ENCODE measurements around the gene SLC44A5. TPM values are rescaled to one million over a fixed set of nuclear protein-coding genes. Genes with fewer than 3 reads are reported as not detected.

SLC44A5 gene
- total RNA-seq, 1 donor from 2014 or later: under 0.01 TPM

- Histone ChIP-seq H3K9ac (ENCODE audit: low read depth in 1 of 3, low read length in 3 of 3) (no peak overlapping the region), H3K4me3 (ENCODE audit: low read length in 3 of 3) (no peak overlapping the region), H3K27ac (ENCODE audit: low read depth, low read length) (no peak overlapping the region), H3K4me1 (ENCODE audit: control insufficient read depth in 3 of 3, insufficient read depth in 3 of 3, low read length in 3 of 3) (no peaks in the 10 kb centered on the region), H3K9me3 (ENCODE audit: control insufficient read depth in 3 of 3, low read length in 3 of 3) (no peaks in the 10 kb centered on the region), H3K36me3 (ENCODE audit: control insufficient read depth in 3 of 3, insufficient read depth in 3 of 3, low read length in 3 of 3) (no peaks in the 10 kb centered on the region), H3K27me3 (ENCODE audit: control insufficient read depth in 3 of 3, insufficient read depth in 3 of 3, low read length in 3 of 3) (no peaks in the 10 kb centered on the region)
These were observed 51.1 kb downstream of the SLC44A5 start for GRCh38 chr1:75559800-75560199.

GRCh38 chr1:75559136-75559535 is 51.8 kb downstream of the SLC44A5 start:
- Histone ChIP-seq H3K9ac (ENCODE audit: low read depth in 1 of 3, low read length in 3 of 3) (no peak overlapping the region), H3K36me3 (ENCODE audit: control insufficient read depth in 3 of 3, insufficient read depth in 3 of 3, low read length in 3 of 3) (no peaks in the 10 kb centered on the region), H3K27ac (ENCODE audit: low read depth, low read length) (no peak overlapping the region), H3K9me3 (ENCODE audit: control insufficient read depth in 3 of 3, low read length in 3 of 3) (no peaks in the 10 kb centered on the region), H3K27me3 (ENCODE audit: control insufficient read depth in 3 of 3, insufficient read depth in 3 of 3, low read length in 3 of 3) (no peaks in the 10 kb centered on the region), H3K4me1 (ENCODE audit: control insufficient read depth in 3 of 3, insufficient read depth in 3 of 3, low read length in 3 of 3) (no peaks in the 10 kb centered on the region), H3K4me3 (ENCODE audit: low read length in 3 of 3) (no peak overlapping the region)

DNA sequence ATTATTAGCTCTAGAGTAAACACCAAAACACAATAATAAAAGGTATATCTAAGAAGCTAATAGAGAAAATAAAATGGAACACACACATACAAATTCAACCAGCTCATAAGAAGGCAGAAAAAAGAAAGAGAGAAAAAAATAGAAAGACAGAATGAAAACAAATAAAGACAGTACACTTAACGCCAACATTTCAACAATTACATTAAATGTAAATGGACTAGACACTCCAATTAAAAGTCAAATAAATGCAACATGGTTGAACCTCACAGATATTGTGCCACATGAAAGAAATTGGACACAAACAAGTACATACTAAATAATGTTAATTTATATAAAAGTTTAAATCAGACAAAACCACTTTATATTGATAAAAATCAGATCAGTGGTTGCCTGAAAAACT is 56.0 kb downstream of the SLC44A5 start:
- H3K27ac ChIP-seq (ENCODE audit: low read depth, low read length): no peak overlapping the region
- no peak overlapping the region for H3K4me3 ChIP-seq (ENCODE audit: low read length in 3 of 3)
- no peak overlapping the region for H3K9ac ChIP-seq (ENCODE audit: low read depth in 1 of 3, low read length in 3 of 3)
- no peaks in the 10 kb centered on the region for H3K9me3 ChIP-seq (ENCODE audit: control insufficient read depth in 3 of 3, low read length in 3 of 3)
- H3K27me3 ChIP-seq (ENCODE audit: control insufficient read depth in 3 of 3, insufficient read depth in 3 of 3, low read length in 3 of 3): no peaks in the 10 kb centered on the region
- H3K4me1 ChIP-seq (ENCODE audit: control insufficient read depth in 3 of 3, insufficient read depth in 3 of 3, low read length in 3 of 3): no peaks in the 10 kb centered on the region
- no peaks in the 10 kb centered on the region for H3K36me3 ChIP-seq (ENCODE audit: control insufficient read depth in 3 of 3, insufficient read depth in 3 of 3, low read length in 3 of 3)

GRCh38 chr1:75554181-75554580 is 56.7 kb downstream of the SLC44A5 start:
- H3K9ac ChIP-seq (ENCODE audit: low read depth in 1 of 3, low read length in 3 of 3): no peak overlapping the region
- no peaks in the 10 kb centered on the region for H3K4me1 ChIP-seq (ENCODE audit: control insufficient read depth in 3 of 3, insufficient read depth in 3 of 3, low read length in 3 of 3)
- H3K36me3 ChIP-seq (ENCODE audit: control insufficient read depth in 3 of 3, insufficient read depth in 3 of 3, low read length in 3 of 3): no peaks in the 10 kb centered on the region
- H3K27ac ChIP-seq (ENCODE audit: low read depth, low read length): no peak overlapping the region
- H3K27me3 ChIP-seq (ENCODE audit: control insufficient read depth in 3 of 3, insufficient read depth in 3 of 3, low read length in 3 of 3): no peaks in the 10 kb centered on the region
- no peaks in the 10 kb centered on the region for H3K9me3 ChIP-seq (ENCODE audit: control insufficient read depth in 3 of 3, low read length in 3 of 3)
- H3K4me3 ChIP-seq (ENCODE audit: low read length in 3 of 3): no peak overlapping the region

DNA sequence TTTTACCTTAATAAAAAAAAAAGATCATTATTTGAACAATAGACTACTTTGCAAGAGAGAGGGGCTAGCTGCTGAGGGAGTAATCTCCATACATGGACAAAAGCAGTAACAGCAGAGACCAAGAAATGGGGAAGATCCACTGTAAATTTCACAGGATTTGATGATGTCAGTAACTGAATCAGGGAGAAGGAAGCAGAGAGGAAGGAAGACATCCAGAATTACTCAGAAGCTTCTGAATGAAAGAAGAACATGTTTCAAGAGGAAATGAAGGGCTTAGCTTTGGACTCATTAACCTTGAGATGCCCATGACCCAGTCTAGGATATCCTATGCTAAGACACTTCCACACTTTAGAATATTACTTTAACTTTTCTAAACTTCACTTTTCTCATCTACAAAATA is 60.4 kb downstream of the SLC44A5 start:
- Histone ChIP-seq H3K4me1 (ENCODE audit: control insufficient read depth in 3 of 3, insufficient read depth in 3 of 3, low read length in 3 of 3) (no peaks in the 10 kb centered on the region), H3K36me3 (ENCODE audit: control insufficient read depth in 3 of 3, insufficient read depth in 3 of 3, low read length in 3 of 3) (no peaks in the 10 kb centered on the region), H3K4me3 (ENCODE audit: low read length in 3 of 3) (no peak overlapping the region), H3K9me3 (ENCODE audit: control insufficient read depth in 3 of 3, low read length in 3 of 3) (no peaks in the 10 kb centered on the region), H3K27me3 (ENCODE audit: control insufficient read depth in 3 of 3, insufficient read depth in 3 of 3, low read length in 3 of 3) (no peaks in the 10 kb centered on the region), H3K27ac (ENCODE audit: low read depth, low read length) (no peak overlapping the region), H3K9ac (ENCODE audit: low read depth in 1 of 3, low read length in 3 of 3) (no peak overlapping the region)

DNA sequence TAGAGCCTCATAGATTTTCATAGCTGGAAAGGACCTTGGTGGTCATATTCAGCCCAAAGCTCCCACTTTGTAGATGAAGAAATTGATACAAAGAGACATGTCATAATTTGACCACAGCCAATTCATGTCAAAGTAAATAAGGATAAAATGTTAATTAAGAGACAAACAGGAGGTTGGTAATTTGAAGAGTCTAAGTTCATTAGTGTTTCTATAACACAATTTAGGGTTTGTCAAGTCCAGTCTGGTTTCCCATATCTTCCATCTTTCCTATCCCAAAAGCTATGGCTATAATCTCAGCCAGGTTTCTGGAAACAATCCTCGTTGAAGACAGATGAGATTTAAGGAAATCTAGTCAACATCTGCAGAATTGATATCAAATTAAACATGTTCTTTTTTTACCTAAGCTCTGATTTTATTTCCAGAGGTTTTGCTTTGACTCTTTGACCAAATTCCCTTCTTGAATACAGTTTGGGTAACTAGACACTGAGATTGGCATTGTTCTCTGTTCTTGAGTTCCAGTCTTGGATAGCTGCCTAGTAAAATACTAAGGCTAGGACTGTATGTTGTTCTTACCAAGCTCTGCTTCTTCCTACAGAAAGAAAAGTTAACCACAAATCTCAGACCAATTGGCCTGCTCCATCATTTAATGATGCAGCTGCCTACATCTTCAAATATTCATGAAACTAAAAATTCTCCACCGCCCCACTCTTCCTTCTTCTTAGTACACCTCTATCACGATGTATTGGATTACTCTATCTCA is 62.0 kb downstream of the SLC44A5 start:
- Histone ChIP-seq H3K4me1 (ENCODE audit: control insufficient read depth in 3 of 3, insufficient read depth in 3 of 3, low read length in 3 of 3) (no peaks in the 10 kb centered on the region), H3K27ac (ENCODE audit: low read depth, low read length) (no peak overlapping the region), H3K36me3 (ENCODE audit: control insufficient read depth in 3 of 3, insufficient read depth in 3 of 3, low read length in 3 of 3) (no peaks in the 10 kb centered on the region), H3K27me3 (ENCODE audit: control insufficient read depth in 3 of 3, insufficient read depth in 3 of 3, low read length in 3 of 3) (no peaks in the 10 kb centered on the region), H3K9me3 (ENCODE audit: control insufficient read depth in 3 of 3, low read length in 3 of 3) (no peaks in the 10 kb centered on the region), H3K9ac (ENCODE audit: low read depth in 1 of 3, low read length in 3 of 3) (no peak overlapping the region), H3K4me3 (ENCODE audit: low read length in 3 of 3) (no peak overlapping the region)

DNA sequence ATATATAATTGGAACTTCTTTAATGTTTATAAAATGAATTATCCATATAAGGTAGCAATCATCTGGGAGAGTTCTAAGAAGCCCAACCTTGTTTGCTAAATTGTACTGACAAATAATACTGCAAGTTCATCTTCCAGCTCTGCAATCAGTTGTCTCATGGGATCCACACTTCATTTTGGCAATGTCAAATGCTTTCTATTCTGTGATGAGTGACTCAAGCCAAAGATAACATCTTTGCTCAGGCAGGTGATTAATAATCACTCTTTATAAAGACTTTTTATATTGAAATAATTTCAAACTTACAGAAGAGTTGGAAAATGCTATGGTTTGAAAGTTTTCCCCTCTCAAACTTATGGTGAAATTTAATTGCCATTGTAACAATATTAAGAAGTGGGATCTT is 67.2 kb downstream of the SLC44A5 start:
- Histone ChIP-seq H3K4me1 (ENCODE audit: control insufficient read depth in 3 of 3, insufficient read depth in 3 of 3, low read length in 3 of 3) (no peaks in the 10 kb centered on the region), H3K9me3 (ENCODE audit: control insufficient read depth in 3 of 3, low read length in 3 of 3) (no peaks in the 10 kb centered on the region), H3K36me3 (ENCODE audit: control insufficient read depth in 3 of 3, insufficient read depth in 3 of 3, low read length in 3 of 3) (no peaks in the 10 kb centered on the region), H3K27me3 (ENCODE audit: control insufficient read depth in 3 of 3, insufficient read depth in 3 of 3, low read length in 3 of 3) (no peaks in the 10 kb centered on the region), H3K9ac (ENCODE audit: low read depth in 1 of 3, low read length in 3 of 3) (no peak overlapping the region), H3K27ac (ENCODE audit: low read depth, low read length) (no peak overlapping the region), H3K4me3 (ENCODE audit: low read length in 3 of 3) (no peak overlapping the region)

GRCh38 chr1:75542818-75543570 is 67.9 kb downstream of the SLC44A5 start:
- Histone ChIP-seq H3K4me1 (ENCODE audit: control insufficient read depth in 3 of 3, insufficient read depth in 3 of 3, low read length in 3 of 3) (no peaks in the 10 kb centered on the region), H3K27me3 (ENCODE audit: control insufficient read depth in 3 of 3, insufficient read depth in 3 of 3, low read length in 3 of 3) (no peaks in the 10 kb centered on the region), H3K36me3 (ENCODE audit: control insufficient read depth in 3 of 3, insufficient read depth in 3 of 3, low read length in 3 of 3) (no peaks in the 10 kb centered on the region), H3K9me3 (ENCODE audit: control insufficient read depth in 3 of 3, low read length in 3 of 3) (no peaks in the 10 kb centered on the region), H3K4me3 (ENCODE audit: low read length in 3 of 3) (no peak overlapping the region), H3K9ac (ENCODE audit: low read depth in 1 of 3, low read length in 3 of 3) (no peak overlapping the region), H3K27ac (ENCODE audit: low read depth, low read length) (no peak overlapping the region)

DNA sequence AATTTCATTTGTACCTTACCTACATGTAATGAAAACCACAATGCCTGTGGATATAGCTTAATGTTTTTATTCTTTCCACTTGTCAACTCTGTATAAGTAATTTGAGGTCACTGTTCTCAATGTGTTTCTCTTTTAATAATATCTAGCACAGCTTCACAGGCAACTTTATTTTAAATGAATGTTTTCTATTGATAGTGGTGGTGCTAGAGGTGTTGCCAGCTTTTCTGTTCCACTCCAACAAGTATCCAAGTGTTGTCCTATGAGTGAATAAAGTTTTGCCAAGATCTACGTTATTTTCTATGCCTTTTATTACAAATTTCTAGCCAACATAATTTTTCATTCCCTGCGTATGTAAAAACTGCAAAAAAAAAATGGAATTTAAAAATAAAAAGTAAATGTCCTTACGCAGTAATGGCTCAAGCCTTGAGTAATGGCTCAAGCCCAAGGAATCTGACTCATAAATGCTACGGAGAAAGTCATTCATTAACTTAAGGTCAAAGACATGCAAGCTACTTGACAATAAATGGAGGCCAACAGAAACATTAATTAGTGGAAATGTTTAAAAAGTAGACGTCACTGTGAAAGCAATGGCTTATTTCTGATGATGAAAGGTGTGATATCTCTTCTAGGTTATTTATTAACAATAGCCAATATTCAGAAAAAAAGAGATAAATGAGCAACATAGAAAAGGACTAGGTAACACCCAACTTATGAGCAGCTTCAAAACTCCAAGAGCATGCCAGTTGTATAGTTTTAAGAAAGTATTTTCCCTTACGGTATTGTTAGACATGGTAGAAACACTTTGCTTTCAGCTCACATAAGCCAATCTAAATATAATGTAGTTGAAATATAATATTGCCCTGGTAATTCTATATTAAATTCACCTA is 71.4 kb downstream of the SLC44A5 start:
- H3K4me3 ChIP-seq (ENCODE audit: low read length in 3 of 3): no peak overlapping the region
- H3K27ac ChIP-seq (ENCODE audit: low read depth, low read length): no peak overlapping the region
- peaks cover 0 to 2% (median 0%) of the 10 kb centered on the region in 3 donors for H3K9me3 ChIP-seq (ENCODE audit: control insufficient read depth in 3 of 3, low read length in 3 of 3)
- no peaks in the 10 kb centered on the region for H3K36me3 ChIP-seq (ENCODE audit: control insufficient read depth in 3 of 3, insufficient read depth in 3 of 3, low read length in 3 of 3)
- no peaks in the 10 kb centered on the region for H3K4me1 ChIP-seq (ENCODE audit: control insufficient read depth in 3 of 3, insufficient read depth in 3 of 3, low read length in 3 of 3)
- H3K9ac ChIP-seq (ENCODE audit: low read depth in 1 of 3, low read length in 3 of 3): no peak overlapping the region
- H3K27me3 ChIP-seq (ENCODE audit: control insufficient read depth in 3 of 3, insufficient read depth in 3 of 3, low read length in 3 of 3): no peaks in the 10 kb centered on the region
